Measurements from ENCODE around the gene RRAGB. TPM values are rescaled to one million over a fixed set of nuclear protein-coding genes. Genes with fewer than 3 reads are reported as not detected.

The RRAGB gene
- total RNA-seq, 4 donors from 2014 or later, result 2.2 to 16.7 (median 8.9) TPM

DNA sequence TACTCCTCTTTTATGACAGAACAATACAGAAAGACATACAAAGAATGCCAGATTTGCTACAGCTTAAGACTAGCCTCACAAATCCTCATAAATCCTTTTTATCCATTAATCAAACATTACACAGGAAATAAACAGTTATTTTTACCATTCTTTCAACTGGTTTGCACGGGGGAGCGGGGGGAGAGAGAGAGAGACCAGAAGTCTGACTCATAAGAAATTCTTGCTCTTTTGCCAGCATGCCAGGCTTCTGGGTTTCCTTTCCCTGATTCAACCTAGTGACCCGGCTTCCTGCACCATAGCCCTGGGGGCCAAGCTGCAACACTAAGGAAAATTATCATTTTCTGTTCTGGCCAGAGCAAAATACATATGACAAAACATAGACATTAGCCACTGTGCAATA lies 6.8 kb upstream of the RRAGB start:
- Histone ChIP-seq H3K27ac (no peak overlapping the region), H3K4me1 (no peaks in the 10 kb centered on the region), H3K9me3 (no peaks in the 10 kb centered on the region), H3K27me3 (no peaks in the 10 kb centered on the region), H3K36me3 (no peaks in the 10 kb centered on the region), H3K4me3 (no peak overlapping the region)
- 41 to 80% methylated on average over 3 of the region's 3 CpGs for WGBS, 2 donors (ENCODE audit: low coverage in 1 of 2)
- in situ Hi-C loops (cut with MboI; ENCODE audit: low pct_ligation_motif_present in 1 of 4, low pct_unique_long_range_greater_than_20kb in 1 of 4, low sequenced_read_pairs in 3 of 4) (loop anchor here in 2 of 4 donors (25.0 kb wide), 2 partner anchors 223 to 548 kb away; partner anchors contain the start of gene USP51 (in 1 of the 2)), intact Hi-C loops (cut with DNase I; ENCODE audit: low total_unique reads) (loop anchor here (10.0 kb wide), 1 partner anchor 226 kb away; the partner anchor contains the start of gene USP51)
- TF ChIP-seq, protein P1, sequence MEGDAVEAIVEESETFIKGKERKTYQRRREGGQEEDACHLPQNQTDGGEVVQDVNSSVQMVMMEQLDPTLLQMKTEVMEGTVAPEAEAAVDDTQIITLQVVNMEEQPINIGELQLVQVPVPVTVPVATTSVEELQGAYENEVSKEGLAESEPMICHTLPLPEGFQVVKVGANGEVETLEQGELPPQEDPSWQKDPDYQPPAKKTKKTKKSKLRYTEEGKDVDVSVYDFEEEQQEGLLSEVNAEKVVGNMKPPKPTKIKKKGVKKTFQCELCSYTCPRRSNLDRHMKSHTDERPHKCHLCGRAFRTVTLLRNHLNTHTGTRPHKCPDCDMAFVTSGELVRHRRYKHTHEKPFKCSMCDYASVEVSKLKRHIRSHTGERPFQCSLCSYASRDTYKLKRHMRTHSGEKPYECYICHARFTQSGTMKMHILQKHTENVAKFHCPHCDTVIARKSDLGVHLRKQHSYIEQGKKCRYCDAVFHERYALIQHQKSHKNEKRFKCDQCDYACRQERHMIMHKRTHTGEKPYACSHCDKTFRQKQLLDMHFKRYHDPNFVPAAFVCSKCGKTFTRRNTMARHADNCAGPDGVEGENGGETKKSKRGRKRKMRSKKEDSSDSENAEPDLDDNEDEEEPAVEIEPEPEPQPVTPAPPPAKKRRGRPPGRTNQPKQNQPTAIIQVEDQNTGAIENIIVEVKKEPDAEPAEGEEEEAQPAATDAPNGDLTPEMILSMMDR (IDR thresholded peaks at IDR 0.05), result no peak
- TF ChIP-seq POLR2AphosphoS5 (IDR thresholded peaks at IDR 0.05) (no peak), EP300 (IDR thresholded peaks at IDR 0.05; ENCODE audit: low read depth) (no peak), POLR2A (IDR thresholded peaks at IDR 0.05) (no peak)
- no peak for DNase-seq

- H3K27me3 ChIP-seq, result no peaks in the 10 kb centered on the region
- H3K4me3 ChIP-seq, result no peak overlapping the region
- intact Hi-C loops (cut with DNase I; ENCODE audit: low total_unique reads) (loop anchor here (10.0 kb wide), 1 partner anchor 229 kb away; the partner anchor contains the start of gene USP51), in situ Hi-C loops (cut with MboI; ENCODE audit: low pct_ligation_motif_present in 1 of 4, low pct_unique_long_range_greater_than_20kb in 1 of 4, low sequenced_read_pairs in 3 of 4) (loop anchor here in 2 of 4 donors (25.0 kb wide), 2 partner anchors 226 to 551 kb away; partner anchors contain the start of gene USP51 (in 1 of the 2))
- TF ChIP-seq POLR2A (IDR thresholded peaks at IDR 0.05) (no peak), EP300 (IDR thresholded peaks at IDR 0.05; ENCODE audit: low read depth) (no peak), POLR2AphosphoS5 (IDR thresholded peaks at IDR 0.05) (no peak)
- TF ChIP-seq, protein P1 (IDR thresholded peaks at IDR 0.05), result no peak
- no peaks in the 10 kb centered on the region for H3K36me3 ChIP-seq
- WGBS, 2 donors (ENCODE audit: low coverage in 1 of 2), result 40 to 71% methylated on average over 1 of the region's 1 CpG
- no peak for DNase-seq
- no peak overlapping the region for H3K27ac ChIP-seq
- no peaks in the 10 kb centered on the region for H3K9me3 ChIP-seq
- H3K4me1 ChIP-seq, result peaks cover 0 to 3% (median 0%) of the 10 kb centered on the region in 4 donors
Observed at GRCh38 chrX:55713631-55714030, 3.9 kb upstream of the RRAGB start.

DNA sequence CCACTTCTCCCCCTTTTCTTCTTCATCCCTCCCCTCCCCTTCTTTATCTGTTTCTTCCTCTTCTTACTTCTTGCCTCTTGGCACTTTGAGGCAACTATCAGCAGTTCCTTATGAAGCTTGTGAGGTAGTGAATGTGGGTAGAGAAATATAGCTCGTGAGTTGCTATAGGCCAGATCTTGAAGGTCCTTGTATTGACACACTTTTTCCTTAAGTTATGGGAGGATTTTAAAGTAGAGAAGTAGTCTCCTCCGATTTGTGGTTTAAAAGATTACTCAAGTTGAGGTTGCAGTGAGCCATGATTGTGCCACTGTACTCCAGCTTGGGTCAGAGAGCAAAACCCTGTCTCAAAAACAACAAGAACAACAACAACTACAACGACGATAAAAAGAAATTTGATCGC lies 3.4 kb upstream of the RRAGB start:
- no peak overlapping the region for H3K4me3 ChIP-seq
- intact Hi-C loops (cut with DNase I; ENCODE audit: low total_unique reads) (loop anchor here (10.0 kb wide), 1 partner anchor 229 kb away; the partner anchor contains the start of gene USP51), in situ Hi-C loops (cut with MboI; ENCODE audit: low pct_ligation_motif_present in 1 of 4, low pct_unique_long_range_greater_than_20kb in 1 of 4, low sequenced_read_pairs in 3 of 4) (loop anchor here in 2 of 4 donors (25.0 kb wide), 2 partner anchors 227 to 552 kb away; partner anchors contain the start of gene USP51 (in 1 of the 2))
- no peaks in the 10 kb centered on the region for H3K27me3 ChIP-seq
- DNase-seq, result no peak
- WGBS, 2 donors (ENCODE audit: low coverage in 1 of 2), result 82% methylated on average over 5 of the region's 5 CpGs; no CpG with 5 or more reads in 1 of the 2 donors
- peaks cover 0 to 8% (median 0%) of the 10 kb centered on the region in 4 donors for H3K4me1 ChIP-seq
- no peak overlapping the region for H3K27ac ChIP-seq
- no peaks in the 10 kb centered on the region for H3K36me3 ChIP-seq
- TF ChIP-seq POLR2AphosphoS5 (IDR thresholded peaks at IDR 0.05), result no peak
- TF ChIP-seq, protein P1 (IDR thresholded peaks at IDR 0.05), result no peak
- TF ChIP-seq EP300 (IDR thresholded peaks at IDR 0.05; ENCODE audit: low read depth), result no peak
- no peak for TF ChIP-seq POLR2A (IDR thresholded peaks at IDR 0.05)
- no peaks in the 10 kb centered on the region for H3K9me3 ChIP-seq

DNA sequence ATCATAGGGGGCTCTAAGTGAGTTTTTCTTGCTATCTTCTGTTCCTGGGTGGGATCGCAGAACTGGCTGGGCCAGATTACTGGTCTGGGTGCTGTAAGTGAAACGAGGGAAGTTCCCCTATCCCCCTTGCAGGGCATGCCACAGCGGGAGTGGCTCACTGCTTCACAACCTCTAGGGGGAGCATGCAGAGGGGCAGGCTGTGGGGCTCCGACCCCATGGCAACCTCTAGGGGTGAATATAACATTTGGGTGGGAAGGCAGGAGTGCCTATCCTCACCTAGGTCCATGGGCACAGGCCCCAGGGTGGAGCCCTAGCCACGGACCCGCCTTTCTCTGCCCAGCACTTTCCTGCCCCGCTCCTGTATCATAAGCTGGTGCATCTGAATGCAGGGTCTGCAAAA lies 1.7 kb upstream of the RRAGB start:
- no peaks in the 10 kb centered on the region for H3K36me3 ChIP-seq
- H3K4me1 ChIP-seq, result peaks cover 0 to 14% (median 0%) of the 10 kb centered on the region in 4 donors
- TF ChIP-seq EP300 (IDR thresholded peaks at IDR 0.05; ENCODE audit: low read depth), result no peak
- TF ChIP-seq, protein P1 (IDR thresholded peaks at IDR 0.05), result no peak
- TF ChIP-seq POLR2AphosphoS5 (IDR thresholded peaks at IDR 0.05), result no peak
- TF ChIP-seq POLR2A (IDR thresholded peaks at IDR 0.05), result no peak
- no peak overlapping the region for H3K4me3 ChIP-seq
- intact Hi-C loops (cut with DNase I; ENCODE audit: low total_unique reads) (loop anchor here (10.0 kb wide), 1 partner anchor 231 kb away; the partner anchor contains the start of gene USP51), in situ Hi-C loops (cut with MboI; ENCODE audit: low pct_ligation_motif_present in 1 of 4, low pct_unique_long_range_greater_than_20kb in 1 of 4, low sequenced_read_pairs in 3 of 4) (loop anchor here in 2 of 4 donors (25.0 kb wide), 2 partner anchors 229 to 554 kb away; partner anchors contain the start of gene USP51 (in 1 of the 2))
- WGBS, 2 donors (ENCODE audit: low coverage in 1 of 2), result 68% methylated on average over 7 of the region's 7 CpGs; no CpG with 5 or more reads in 1 of the 2 donors
- no peaks in the 10 kb centered on the region for H3K27me3 ChIP-seq
- DNase-seq, result no peak
- H3K27ac ChIP-seq, result no peak overlapping the region
- H3K9me3 ChIP-seq, result no peaks in the 10 kb centered on the region

Measured in transverse colon (tissue), 4 donors.